CD4-positive, alpha-beta T cell treated with Interleukin-17A for 1 hour (primary cell): ENCODE measurements around the gene PGBD2.
"Not testable (repeated sequence)": the region's sequence is repeated elsewhere in the genome, so short reads cannot be mapped to it uniquely, and the experiment has no call there.

Experiments used
- DNase-seq: peaks from one replicate; pipeline ENCODE4 v3.0.0-alpha.2; 2020

Gene PGBD2

GRCh38 chr1:248927283-248927682, 21.2 kb downstream of the PGBD2 start:
- DNase-seq: not testable (repeated sequence)

- DNase-seq: not testable (repeated sequence)
Observed at GRCh38 chr1:248928122-248928521, 22.1 kb downstream of the PGBD2 start.

- DNase-seq: not testable (repeated sequence)
Observed at GRCh38 chr1:248930037-248930436, 24.0 kb downstream of the PGBD2 start.

- not testable (repeated sequence) for DNase-seq
Observed at GRCh38 chr1:248938173-248938809, 32.3 kb downstream of the PGBD2 start.

GRCh38 chr1:248944134-248944999, 38.3 kb downstream of the PGBD2 start:
- DNase-seq: peak; percentile 44

- DNase-seq: peak; percentile 50
Observed at GRCh38 chr1:248945000-248945423, 39.0 kb downstream of the PGBD2 start.

- not testable (repeated sequence) for DNase-seq
Observed at GRCh38 chr1:248945453-248945852, 39.4 kb downstream of the PGBD2 start.

GRCh38 chr1:248945856-248946416, 39.9 kb downstream of the PGBD2 start:
- peak; percentile 29 for DNase-seq
